Measurements from ENCODE around the gene SKA2. TPM values are rescaled to one million over a fixed set of nuclear protein-coding genes. Genes with fewer than 3 reads are reported as not detected.
A peak's percentile ranks its signal among the peaks of the same experiment; 100 is the strongest.

SKA2 gene
- total and polyA plus RNA-seq, 9 of the 15 experiments (the other 6 are each of a cell fraction or from before 2014, with no cell fraction given) = 58.1 to 183 (median 133) TPM

GRCh38 chr17:59154721-59155438 lies at the start of gene SKA2 (continued):
- TF ChIP-seq E2F1 (CRISPR knock-in tag; IDR thresholded peaks at IDR 0.05) (peak; percentile 67), PHF21A (IDR thresholded peaks at IDR 0.05; ENCODE audit: borderline replicate concordance, low read depth) (no peak), PHF20 (IDR thresholded peaks at IDR 0.05; ENCODE audit: partially characterized antibody) (peak; percentile 27), CHD2 (IDR thresholded peaks at IDR 0.05; ENCODE audit: low read depth, low read length) (peak; percentile 91), CEBPZ (IDR thresholded peaks at IDR 0.05; ENCODE audit: borderline replicate concordance, low read depth, low read length) (peak; percentile 84), MAZ (CRISPR knock-in tag; conservative IDR thresholded peaks at IDR 0.05 in 1 of 2, IDR thresholded peaks at IDR 0.05 in 1 of 2) (peak in 1 of 2 experiments; percentile 63; a peak in 2 of 4 replicates), TAF9B (IDR thresholded peaks at IDR 0.05; ENCODE audit: partially characterized antibody) (peak; percentile 92), POLR2H (tag; IDR thresholded peaks at IDR 0.05; ENCODE audit: low read depth) (peak; percentile 59), ZFX (CRISPR knock-in tag; IDR thresholded peaks at IDR 0.05) (peak; percentile 56), ZNF644 (tag; IDR thresholded peaks at IDR 0.05; ENCODE audit: low read depth) (0 out of 2 replicates have a peak, but pooled peaks have one; percentile 78), RNF219 (CRISPR knock-in tag; IDR thresholded peaks at IDR 0.05) (no peak)
- TF ChIP-seq, protein P1, sequence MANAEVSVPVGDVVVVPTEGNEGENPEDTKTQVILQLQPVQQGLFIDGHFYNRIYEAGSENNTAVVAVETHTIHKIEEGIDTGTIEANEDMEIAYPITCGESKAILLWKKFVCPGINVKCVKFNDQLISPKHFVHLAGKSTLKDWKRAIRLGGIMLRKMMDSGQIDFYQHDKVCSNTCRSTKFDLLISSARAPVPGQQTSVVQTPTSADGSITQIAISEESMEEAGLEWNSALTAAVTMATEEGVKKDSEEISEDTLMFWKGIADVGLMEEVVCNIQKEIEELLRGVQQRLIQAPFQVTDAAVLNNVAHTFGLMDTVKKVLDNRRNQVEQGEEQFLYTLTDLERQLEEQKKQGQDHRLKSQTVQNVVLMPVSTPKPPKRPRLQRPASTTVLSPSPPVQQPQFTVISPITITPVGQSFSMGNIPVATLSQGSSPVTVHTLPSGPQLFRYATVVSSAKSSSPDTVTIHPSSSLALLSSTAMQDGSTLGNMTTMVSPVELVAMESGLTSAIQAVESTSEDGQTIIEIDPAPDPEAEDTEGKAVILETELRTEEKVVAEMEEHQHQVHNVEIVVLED (CRISPR knock-in tag; IDR thresholded peaks at IDR 0.05) = no peak
- TF ChIP-seq, protein P2, sequence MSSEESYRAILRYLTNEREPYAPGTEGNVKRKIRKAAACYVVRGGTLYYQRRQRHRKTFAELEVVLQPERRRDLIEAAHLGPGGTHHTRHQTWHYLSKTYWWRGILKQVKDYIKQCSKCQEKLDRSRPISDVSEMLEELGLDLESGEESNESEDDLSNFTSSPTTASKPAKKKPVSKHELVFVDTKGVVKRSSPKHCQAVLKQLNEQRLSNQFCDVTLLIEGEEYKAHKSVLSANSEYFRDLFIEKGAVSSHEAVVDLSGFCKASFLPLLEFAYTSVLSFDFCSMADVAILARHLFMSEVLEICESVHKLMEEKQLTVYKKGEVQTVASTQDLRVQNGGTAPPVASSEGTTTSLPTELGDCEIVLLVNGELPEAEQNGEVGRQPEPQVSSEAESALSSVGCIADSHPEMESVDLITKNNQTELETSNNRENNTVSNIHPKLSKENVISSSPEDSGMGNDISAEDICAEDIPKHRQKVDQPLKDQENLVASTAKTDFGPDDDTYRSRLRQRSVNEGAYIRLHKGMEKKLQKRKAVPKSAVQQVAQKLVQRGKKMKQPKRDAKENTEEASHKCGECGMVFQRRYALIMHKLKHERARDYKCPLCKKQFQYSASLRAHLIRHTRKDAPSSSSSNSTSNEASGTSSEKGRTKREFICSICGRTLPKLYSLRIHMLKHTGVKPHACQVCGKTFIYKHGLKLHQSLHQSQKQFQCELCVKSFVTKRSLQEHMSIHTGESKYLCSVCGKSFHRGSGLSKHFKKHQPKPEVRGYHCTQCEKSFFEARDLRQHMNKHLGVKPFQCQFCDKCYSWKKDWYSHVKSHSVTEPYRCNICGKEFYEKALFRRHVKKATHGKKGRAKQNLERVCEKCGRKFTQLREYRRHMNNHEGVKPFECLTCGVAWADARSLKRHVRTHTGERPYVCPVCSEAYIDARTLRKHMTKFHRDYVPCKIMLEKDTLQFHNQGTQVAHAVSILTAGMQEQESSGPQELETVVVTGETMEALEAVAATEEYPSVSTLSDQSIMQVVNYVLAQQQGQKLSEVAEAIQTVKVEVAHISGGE (CRISPR knock-in tag; IDR thresholded peaks at IDR 0.05) = peak in 1 of 3 experiments; percentile 31; a peak in 1 of 6 replicates

All from K562 (cell line).